ENCODE results near the gene UBXN1. TPM values are rescaled to one million over a fixed set of nuclear protein-coding genes. Genes with fewer than 3 reads are reported as not detected.
A peak's percentile ranks its signal among the peaks of the same experiment; 100 is the strongest.

The UBXN1 gene, protein sequence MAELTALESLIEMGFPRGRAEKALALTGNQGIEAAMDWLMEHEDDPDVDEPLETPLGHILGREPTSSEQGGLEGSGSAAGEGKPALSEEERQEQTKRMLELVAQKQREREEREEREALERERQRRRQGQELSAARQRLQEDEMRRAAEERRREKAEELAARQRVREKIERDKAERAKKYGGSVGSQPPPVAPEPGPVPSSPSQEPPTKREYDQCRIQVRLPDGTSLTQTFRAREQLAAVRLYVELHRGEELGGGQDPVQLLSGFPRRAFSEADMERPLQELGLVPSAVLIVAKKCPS
- total RNA-seq: 100 to 1,000 TPM; 214 to 218 TPM
- polyA plus RNA-seq: 100 to 1,000 TPM; 188 to 219 (median 218) TPM
- total RNA-seq: 124 to 159 (median 134) reads per million in 6 experiments

DNA sequence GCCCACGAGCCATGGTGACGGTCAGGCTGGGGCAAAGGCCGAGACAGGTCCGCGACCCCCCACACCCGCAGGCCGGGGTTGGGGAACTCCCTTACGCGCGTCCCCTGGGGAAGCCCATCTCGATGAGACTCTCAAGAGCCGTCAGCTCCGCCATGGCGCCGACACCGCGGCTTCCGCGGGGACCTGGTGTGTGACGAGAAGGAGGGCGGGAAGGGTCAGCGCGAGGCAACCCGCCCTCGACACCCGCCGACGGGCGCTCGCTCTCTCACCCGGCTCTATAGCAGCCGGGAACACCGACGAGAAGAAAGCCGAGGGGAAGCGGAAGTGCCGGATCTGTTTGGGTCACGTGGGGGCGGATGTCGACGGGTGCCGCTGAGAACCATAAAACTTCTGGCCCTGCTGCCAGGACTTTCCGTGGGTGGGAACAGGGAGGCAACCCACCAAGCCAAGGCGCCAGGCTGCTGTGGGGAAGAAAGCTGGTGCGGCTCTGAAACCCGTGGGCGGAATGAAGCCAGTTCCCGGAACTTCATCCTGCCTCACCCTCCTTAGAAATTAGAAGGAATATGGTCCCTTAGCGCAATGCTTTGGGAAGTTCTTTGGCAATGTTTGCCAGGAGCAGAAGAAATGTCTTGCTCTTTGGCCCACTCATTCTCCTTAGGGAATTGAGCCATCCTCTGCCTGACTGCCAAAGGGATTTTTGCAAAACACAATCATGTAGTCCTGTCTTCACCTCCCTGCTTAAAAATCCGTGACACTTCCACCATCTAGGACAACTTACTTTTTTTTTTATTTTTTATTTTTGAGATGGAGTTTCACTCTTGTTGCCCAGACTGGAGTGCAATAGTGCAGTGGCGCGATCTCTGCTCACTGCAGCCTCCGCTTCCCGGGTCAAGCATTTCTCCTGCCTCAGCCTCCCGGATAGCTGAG lies at the start of gene UBXN1:
Gene UBXN1 (minus strand): TSS at position 304 of the 927 bp plus-strand sequence. CDS start 150 bp downstream, at position 154.
- POLR2A ChIA-PET: interaction anchor here (0.6 to 3.3 kb wide), 24 partner anchors 8 to 162 kb away, joined by 3 to 28 read pairs (median 6); partner anchors contain the start of genes B3GAT3, C11orf98, CSKMT and EEF1G
- Mint-ChIP-seq H3K36me3 (peaks cover 0 to 37% (median 4%) of the 10 kb centered on the region in 3 donors), H3K4me3 (peak within 1 kb of the TSS; percentile 86 to 94 (median 90)), H3K9me3 (no peaks in the 10 kb centered on the region), H3K27ac (peak within 1 kb of the TSS; percentile 94 to 98 (median 95)), H3K4me1 (peaks cover 19 to 42% (median 38%) of the 10 kb centered on the region in 4 donors), H3K27me3 (no peaks in the 10 kb centered on the region)
- peak; percentile 84 to 87 for ATAC-seq
- peak; percentile 68 to 89 (median 78) for DNase-seq

DNA sequence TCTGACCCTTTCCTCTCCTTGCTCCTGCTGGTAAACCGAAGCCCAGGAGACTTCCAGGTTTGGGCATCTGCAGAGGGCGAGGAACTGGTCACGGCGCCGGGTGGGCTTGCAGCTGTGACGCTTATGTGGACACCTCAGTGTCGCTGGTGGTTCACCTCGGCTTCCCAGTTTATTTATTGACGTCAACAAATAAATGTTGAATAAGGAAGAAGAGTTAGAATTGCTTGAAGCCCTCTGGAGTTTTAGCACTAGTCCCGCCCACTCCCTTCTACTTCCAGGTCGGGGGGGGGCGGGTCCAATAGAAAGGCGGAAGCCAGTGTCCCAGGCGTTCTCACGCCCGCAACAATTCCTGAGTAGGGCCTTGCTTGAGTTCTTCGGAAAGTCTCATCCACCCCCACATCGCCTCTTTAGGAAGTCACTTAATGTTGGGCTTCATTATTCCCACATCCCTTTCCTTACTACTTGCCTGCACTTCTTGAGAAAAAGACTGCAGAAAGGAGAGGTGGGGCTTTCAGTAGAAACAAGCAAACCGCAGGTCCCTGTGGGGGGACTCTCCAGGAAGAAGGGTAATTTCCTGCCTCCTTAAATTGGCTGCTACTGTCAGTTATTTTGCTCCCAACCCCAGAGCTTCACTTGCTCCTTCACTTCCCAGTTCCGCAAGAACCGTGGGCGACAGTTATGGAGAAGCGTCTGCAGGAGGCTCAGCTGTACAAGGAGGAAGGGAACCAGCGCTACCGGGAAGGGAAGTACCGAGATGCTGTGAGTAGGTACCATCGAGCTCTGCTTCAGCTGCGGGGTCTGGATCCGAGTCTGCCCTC lies 49.5 kb upstream of the UBXN1 start, which contains the start of gene TTC9C:
Gene TTC9C (plus strand): TSS at position 316 of the 818 bp plus-strand sequence. CDS start 363 bp downstream, at position 679.
- peaks cover 25 to 63% (median 49%) of the 10 kb centered on the region in 4 donors for H3K4me1 Mint-ChIP-seq
- H3K27ac Mint-ChIP-seq: peak within 1 kb of the TSS; percentile 90 to 100 (median 99)
- H3K27me3 Mint-ChIP-seq: peaks cover 0 to 2% (median 0%) of the 10 kb centered on the region in 5 donors
- ATAC-seq (peak; percentile 35 to 37), DNase-seq (peak; percentile 75 to 91 (median 82))
- POLR2A ChIA-PET: interaction anchor here (0.6 to 10.3 kb wide), 42 partner anchors 17 to 1542 kb away, joined by 3 to 263 read pairs (median 8); partner anchors contain the start of genes B3GAT3, BSCL2, C11orf98 and CSKMT
- no peaks in the 10 kb centered on the region for H3K9me3 Mint-ChIP-seq
- peaks cover 3 to 49% (median 13%) of the 10 kb centered on the region in 3 donors for H3K36me3 Mint-ChIP-seq
- peak within 1 kb of the TSS; percentile 92 to 99 (median 96) for H3K4me3 Mint-ChIP-seq

DNA sequence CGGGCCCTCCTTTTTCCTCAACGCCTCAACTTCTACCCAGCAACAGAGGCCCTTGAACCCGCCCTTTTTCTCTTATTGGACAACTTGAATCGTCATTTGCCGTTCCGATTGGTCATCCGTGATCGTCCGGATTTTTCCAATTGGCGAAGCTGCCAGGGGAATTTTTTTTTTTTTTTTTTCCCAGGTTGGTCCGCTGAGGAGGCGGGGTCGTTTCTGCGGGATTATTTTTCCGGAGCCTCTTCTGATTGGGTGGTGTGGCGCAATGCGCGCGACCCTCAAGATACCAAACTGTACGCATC lies 48.9 kb upstream of the UBXN1 start:
- Mint-ChIP-seq H3K4me1 (peaks cover 20 to 62% (median 47%) of the 10 kb centered on the region in 4 donors), H3K27ac (peak overlapping the region; percentile 90 to 100 (median 99)), H3K36me3 (peaks cover 0 to 49% (median 13%) of the 10 kb centered on the region in 3 donors), H3K4me3 (peak overlapping the region; percentile 92 to 99 (median 96)), H3K27me3 (peaks cover 0 to 2% (median 0%) of the 10 kb centered on the region in 5 donors), H3K9me3 (no peaks in the 10 kb centered on the region)
- DNase-seq (peak in 9 of 10 donors; percentile 64 to 96 (median 85)), ATAC-seq (peak; percentile 60 to 66)
- POLR2A ChIA-PET: interaction anchor here (0.6 to 10.3 kb wide), 53 partner anchors 9 to 1590 kb away, joined by 3 to 263 read pairs (median 7); partner anchors contain the start of genes B3GAT3, BSCL2, C11orf98 and CSKMT

DNA sequence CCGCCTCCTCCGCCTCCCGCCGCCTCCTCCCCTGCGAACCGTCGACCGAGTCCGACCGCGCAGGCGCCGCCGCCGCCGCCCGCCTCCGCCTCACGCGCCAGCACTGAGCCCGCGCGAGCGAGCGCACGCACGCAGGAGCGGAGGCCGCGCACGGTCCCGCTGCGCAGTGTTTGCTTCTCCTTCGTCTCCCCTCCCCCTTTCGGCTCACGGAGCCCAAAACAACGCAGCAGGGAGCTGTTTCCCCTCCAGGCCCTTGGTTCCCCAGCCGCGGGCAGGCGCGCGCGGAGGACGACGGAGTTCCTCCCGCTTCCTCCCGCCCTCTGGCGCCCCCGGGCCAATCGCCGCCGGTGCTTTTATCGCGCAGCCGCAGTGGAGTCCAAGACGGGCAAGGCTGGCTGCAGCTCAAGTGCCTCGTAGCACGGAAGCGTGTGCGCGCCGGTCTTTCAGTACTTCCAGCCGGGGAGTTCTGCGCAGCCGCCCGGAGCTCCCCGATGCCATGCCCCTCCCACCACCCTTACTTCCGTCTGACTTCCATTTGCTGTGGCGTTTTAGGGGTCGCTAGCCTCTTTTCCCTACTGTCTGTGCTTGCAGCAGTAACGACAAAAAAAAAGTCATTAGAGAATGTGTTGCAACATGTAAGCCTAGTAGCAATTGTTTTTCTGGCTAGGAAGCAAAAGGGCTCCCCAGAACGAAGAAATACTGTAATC lies 48.4 kb upstream of the UBXN1 start, which contains the start of gene HNRNPUL2:
Gene HNRNPUL2 (minus strand): TSS at position 293 of the 707 bp plus-strand sequence. CDS start 301 bp downstream, outside the sequence.
- Mint-ChIP-seq H3K4me1 (peaks cover 25 to 64% (median 51%) of the 10 kb centered on the region in 4 donors), H3K36me3 (peaks cover 0 to 50% (median 18%) of the 10 kb centered on the region in 3 donors), H3K9me3 (no peaks in the 10 kb centered on the region), H3K27ac (peak within 1 kb of the TSS; percentile 90 to 100 (median 99)), H3K27me3 (peaks cover 0 to 2% (median 0%) of the 10 kb centered on the region in 5 donors), H3K4me3 (peak within 1 kb of the TSS; percentile 92 to 99 (median 96))
- peak; percentile 98 to 99 (median 99) for DNase-seq
- POLR2A ChIA-PET: interaction anchor here (0.6 to 10.3 kb wide), 57 partner anchors 10 to 1590 kb away, joined by 3 to 263 read pairs (median 6); partner anchors contain the start of genes B3GAT3, BSCL2, C11orf98 and CSKMT
- ATAC-seq: peak; percentile 79 to 81

DNA sequence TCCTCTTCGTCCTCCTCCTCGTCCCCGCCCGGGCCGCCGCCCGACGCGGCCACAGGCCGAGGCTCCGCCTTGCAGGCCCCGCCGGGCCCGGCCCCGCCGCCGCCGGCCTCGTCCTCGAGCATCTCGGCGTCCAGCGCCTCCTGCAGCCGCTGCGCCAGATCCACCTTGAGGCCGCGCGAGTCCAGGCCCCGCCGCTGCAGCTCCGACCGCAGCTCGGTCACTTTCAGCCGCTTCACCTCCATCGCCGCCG lies 48.0 kb upstream of the UBXN1 start:
- POLR2A ChIA-PET: interaction anchor here (0.7 to 10.3 kb wide), 47 partner anchors 8 to 1591 kb away, joined by 3 to 263 read pairs (median 8); partner anchors contain the start of genes B3GAT3, BSCL2, C11orf98 and CSKMT
- peak overlapping the region in 8 of 10 donors; percentile 90 to 100 (median 99) for H3K27ac Mint-ChIP-seq
- H3K4me3 Mint-ChIP-seq: peak overlapping the region; percentile 92 to 99 (median 96)
- no peaks in the 10 kb centered on the region for H3K9me3 Mint-ChIP-seq
- peaks cover 25 to 69% (median 56%) of the 10 kb centered on the region in 4 donors for H3K4me1 Mint-ChIP-seq
- no peak for DNase-seq
- H3K36me3 Mint-ChIP-seq: peaks cover 0 to 53% (median 23%) of the 10 kb centered on the region in 3 donors
- peak in 1 of 2 donors; percentile 7 for ATAC-seq
- H3K27me3 Mint-ChIP-seq: peaks cover 0 to 2% (median 0%) of the 10 kb centered on the region in 5 donors

DNA sequence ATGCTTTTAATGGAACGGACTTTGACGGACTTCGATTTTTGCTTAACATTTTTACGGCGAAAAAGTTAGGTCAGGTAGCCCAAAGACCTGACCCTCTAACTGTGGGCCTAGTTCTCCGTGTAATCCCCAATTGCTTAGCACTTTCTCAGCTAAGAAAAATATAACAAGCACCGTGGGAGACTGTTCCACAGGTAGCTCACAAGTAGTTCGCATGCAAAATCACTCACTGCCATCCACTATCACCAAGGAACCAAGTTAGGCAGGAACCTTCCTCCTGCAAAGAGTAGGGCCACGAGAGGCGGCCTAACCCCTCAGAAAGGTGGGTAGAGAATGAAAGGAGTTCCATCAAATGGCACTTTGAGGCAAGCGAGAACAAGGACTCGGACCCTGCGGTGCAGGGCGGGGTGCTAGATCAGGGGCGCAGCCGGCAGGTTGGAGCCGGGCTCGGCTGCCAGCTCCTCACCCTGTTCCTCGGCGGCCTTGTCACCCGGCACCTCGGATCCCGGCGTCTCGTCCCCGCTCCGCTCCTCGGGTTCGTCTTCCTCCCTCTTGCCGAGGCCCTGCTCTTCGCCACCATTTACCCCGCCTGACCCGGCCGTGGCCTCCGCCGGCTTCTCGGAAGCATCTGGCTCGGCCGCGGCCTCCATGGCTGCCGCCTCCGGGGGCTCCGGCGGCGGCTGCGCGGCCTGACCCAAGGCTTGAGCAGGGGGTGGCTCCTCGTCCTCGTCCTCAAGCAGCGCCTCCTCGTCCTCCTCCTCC lies 47.5 kb upstream of the UBXN1 start:
- Mint-ChIP-seq H3K36me3 (peaks cover 0 to 53% (median 27%) of the 10 kb centered on the region in 3 donors), H3K4me3 (peak overlapping the region; percentile 92 to 99 (median 96)), H3K4me1 (peaks cover 25 to 72% (median 56%) of the 10 kb centered on the region in 4 donors), H3K27me3 (peaks cover 0 to 2% (median 0%) of the 10 kb centered on the region in 5 donors), H3K9me3 (no peaks in the 10 kb centered on the region), H3K27ac (peak overlapping the region; percentile 82 to 97 (median 87))
- POLR2A ChIA-PET: interaction anchor here (0.6 to 10.3 kb wide), 35 partner anchors 9 to 1520 kb away, joined by 3 to 263 read pairs (median 8); partner anchors contain the start of genes B3GAT3, BSCL2, C11orf98 and CSKMT
- DNase-seq (peak in 4 of 10 donors; percentile 7 to 70 (median 22)), ATAC-seq (no peak)

DNA sequence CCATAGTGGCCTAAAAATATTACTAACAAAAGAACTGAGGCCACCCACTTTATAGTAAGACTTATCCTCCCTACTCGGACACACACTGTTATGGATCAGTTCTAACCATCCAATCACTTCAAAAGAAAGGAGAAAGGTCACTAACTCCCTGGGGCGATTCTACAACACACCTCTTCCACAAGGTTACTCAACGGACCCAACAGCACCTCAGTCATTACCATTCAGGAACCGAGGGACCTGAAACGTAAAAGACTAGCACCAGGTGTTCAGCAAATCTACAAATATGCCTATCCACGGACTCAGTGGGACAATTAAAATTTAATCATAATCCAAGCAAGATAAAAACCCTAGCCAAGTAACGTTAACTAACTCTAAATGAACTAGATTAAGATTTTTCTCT lies 46.8 kb upstream of the UBXN1 start:
- Mint-ChIP-seq H3K4me1 (peaks cover 25 to 72% (median 56%) of the 10 kb centered on the region in 4 donors), H3K4me3 (peak overlapping the region; percentile 92 to 99 (median 96)), H3K36me3 (peaks cover 0 to 56% (median 30%) of the 10 kb centered on the region in 3 donors), H3K9me3 (no peaks in the 10 kb centered on the region), H3K27ac (peak overlapping the region; percentile 82 to 97 (median 87)), H3K27me3 (peaks cover 0 to 2% (median 0%) of the 10 kb centered on the region in 5 donors)
- POLR2A ChIA-PET: interaction anchor here (0.6 to 10.3 kb wide), 15 partner anchors 12 to 330 kb away, joined by 3 to 263 read pairs (median 47); partner anchors contain the start of genes BSCL2, GNG3, LBHD1 and MTA2
- DNase-seq (no peak), ATAC-seq (no peak)

DNA sequence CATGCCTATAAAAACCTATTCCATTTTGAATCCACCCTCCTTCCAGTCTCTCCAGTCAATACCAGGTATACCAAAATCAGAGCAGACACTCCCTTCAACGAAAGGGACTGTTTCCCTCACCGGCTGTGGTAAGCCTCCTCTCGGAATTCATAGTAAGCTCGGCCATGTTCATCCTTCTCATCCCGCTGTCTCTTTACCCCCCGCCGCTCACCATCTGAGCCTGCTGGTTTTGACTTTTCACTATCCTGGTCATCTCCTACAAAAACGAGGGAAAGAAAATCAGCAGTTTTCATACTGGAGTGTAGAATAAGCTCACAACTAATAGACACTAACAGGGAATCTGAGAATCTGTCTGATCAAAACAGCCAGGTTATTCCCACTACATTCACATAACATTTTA lies 45.3 kb upstream of the UBXN1 start:
- Mint-ChIP-seq H3K36me3 (peaks cover 0 to 67% (median 39%) of the 10 kb centered on the region in 3 donors), H3K4me1 (peaks cover 29 to 69% (median 60%) of the 10 kb centered on the region in 4 donors), H3K27me3 (peaks cover 0 to 2% (median 0%) of the 10 kb centered on the region in 5 donors), H3K27ac (peak overlapping the region; percentile 6 to 87 (median 66)), H3K4me3 (peak overlapping the region; percentile 56 to 99 (median 94)), H3K9me3 (no peaks in the 10 kb centered on the region)
- POLR2A ChIA-PET: interaction anchor here (1.2 to 10.3 kb wide), 6 partner anchors 13 to 133 kb away, joined by 3 to 263 read pairs (median 79); partner anchors contain the start of genes BSCL2, GNG3, POLR2G and TUT1
- DNase-seq (no peak), ATAC-seq (no peak)

DNA sequence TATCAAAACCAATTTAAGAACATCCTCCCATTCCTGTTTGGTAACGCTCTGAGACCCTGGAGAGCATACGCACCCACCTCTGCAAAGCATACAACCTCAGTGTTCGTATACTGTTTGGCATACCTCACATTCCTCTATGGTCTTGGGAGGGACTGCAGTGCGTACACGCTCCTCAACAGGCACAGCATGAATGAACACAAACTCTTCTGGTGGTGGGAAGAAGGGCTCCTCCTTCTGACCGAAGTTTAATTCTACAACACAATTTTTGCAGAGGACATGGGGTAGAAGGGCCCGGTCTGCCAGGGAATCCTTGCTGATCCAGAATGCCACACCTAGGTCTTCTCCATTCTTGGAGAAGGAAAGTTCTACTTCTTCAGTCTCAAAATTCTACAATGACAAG lies 43.1 kb upstream of the UBXN1 start:
- no peak for DNase-seq
- POLR2A ChIA-PET: interaction anchor here (0.5 to 10.3 kb wide), 3 partner anchors 11 to 118 kb away, joined by 3 to 263 read pairs (median 7); partner anchors contain the start of genes BSCL2, GNG3 and WDR74
- Mint-ChIP-seq H3K9me3 (no peaks in the 10 kb centered on the region), H3K27ac (peak overlapping the region in 3 of 10 donors; percentile 10 to 85 (median 81)), H3K36me3 (peaks cover 0 to 86% (median 51%) of the 10 kb centered on the region in 3 donors), H3K4me1 (peaks cover 28 to 73% (median 57%) of the 10 kb centered on the region in 4 donors), H3K27me3 (no peaks in the 10 kb centered on the region), H3K4me3 (no peak overlapping the region)
- ATAC-seq: no peak
